Left ventricle myocardium inferior (tissue), 1 donor: Measurements from ENCODE around the gene RBM6. TPM values are rescaled to one million over a fixed set of nuclear protein-coding genes. Genes with fewer than 3 reads are reported as not detected.
"Not testable (repeated sequence)": the region's sequence is repeated elsewhere in the genome, so short reads cannot be mapped to it uniquely, and the experiment has no call there.

Source experiments
- DNase-seq: peaks from one replicate; pipeline ENCODE4 v3.0.0-alpha.2; 2020
- H3K27ac ChIP-seq: fragments of 200-600 bp; replicated peaks from 2 replicates; pipeline ENCODE4 v1.8.0; 2021
- H3K27me3 ChIP-seq: fragments of 200-600 bp; 2 replicates; pipeline ENCODE4 v1.8.0; 2021; ENCODE audit warnings: low read depth
- H3K36me3 ChIP-seq: fragments of 200-600 bp; 2 replicates; pipeline ENCODE4 v1.8.0; 2021
- H3K4me1 ChIP-seq: fragments of 200-600 bp; 2 replicates; pipeline ENCODE4 v1.8.0; 2021
- H3K4me3 ChIP-seq: fragments of 200-600 bp; 2 replicates; pipeline ENCODE4 v1.8.0; 2021; ENCODE audit warnings: mild to moderate bottlenecking, moderate library complexity
- H3K9me3 ChIP-seq: fragments of 200-600 bp; replicated peaks from 2 replicates; pipeline ENCODE4 v1.8.0; 2021
- CTCF ChIP-seq: fragments of 200-600 bp; IDR thresholded peaks from 2 replicates; pipeline ENCODE4 v1.8.0; 2021; ENCODE audit warnings: antibody characterized with exemption, mild to moderate bottlenecking, borderline replicate concordance
- intact Hi-C: fragments of 100-400 bp; cut with micrococcal nuclease; formaldehyde crosslinking; loops from one replicate; pipeline ENCODE4 v1.11.0; 2022
- total RNA-seq: library from RNA; stranded (reverse); fragmentation: NEBNext Ultra II Directional; extraction: Animal tissue kit (Norgen Biotek cat#: 25700); gene quantifications from one replicate; pipeline ENCODE4 v1.2.1, GENCODE V29; 2021
- donor health status: DM: no; HTN: yes; CAD: no; lungs with severe emphysema.

RBM6 gene
- total RNA-seq, 1 donor from 2014 or later, result 40.4 TPM

GRCh38 chr3:49930922-49931321 lies 9.0 kb upstream of the RBM6 start:
- no peaks in the 10 kb centered on the region for H3K36me3 ChIP-seq
- intact Hi-C loops, result no loop called here
- H3K9me3 ChIP-seq, result no peaks in the 10 kb centered on the region
- no peak overlapping the region for H3K4me3 ChIP-seq
- TF ChIP-seq CTCF, result no peak
- H3K4me1 ChIP-seq, result peaks cover 35% of the 10 kb centered on the region
- peak overlapping the region; percentile 91 for H3K27ac ChIP-seq
- DNase-seq, result no peak
- no peaks in the 10 kb centered on the region for H3K27me3 ChIP-seq

- H3K27ac ChIP-seq, DNase-seq, H3K36me3 ChIP-seq, H3K4me3 ChIP-seq, intact Hi-C loops, H3K27me3 ChIP-seq, H3K9me3 ChIP-seq: not testable (repeated sequence)
- peaks cover 35% of the 10 kb centered on the region for H3K4me1 ChIP-seq
Measured at GRCh38 chr3:49932281-49932680, 7.7 kb upstream of the RBM6 start.

- DNase-seq, result no peak
- Histone ChIP-seq H3K4me1 (peaks cover 24% of the 10 kb centered on the region), H3K9me3 (no peaks in the 10 kb centered on the region), H3K4me3 (no peak overlapping the region), H3K27ac (no peak overlapping the region), H3K36me3 (no peaks in the 10 kb centered on the region), H3K27me3 (no peaks in the 10 kb centered on the region)
- no peak for TF ChIP-seq CTCF
- intact Hi-C loops, result no loop called here
Measured at GRCh38 chr3:49937090-49937489, 2.9 kb upstream of the RBM6 start.

GRCh38 chr3:49940667-49941249 lies 808 bp downstream of the RBM6 start:
- DNase-seq, result no peak
- intact Hi-C loops, result no loop called here
- Histone ChIP-seq H3K36me3 (peaks cover 2% of the 10 kb centered on the region), H3K9me3 (no peaks in the 10 kb centered on the region), H3K4me3 (peak overlapping the region; percentile 90), H3K4me1 (peaks cover 33% of the 10 kb centered on the region), H3K27ac (peak overlapping the region; percentile 98), H3K27me3 (no peaks in the 10 kb centered on the region)
- TF ChIP-seq CTCF, result no peak

- H3K36me3 ChIP-seq, result peaks cover 11% of the 10 kb centered on the region
- H3K9me3 ChIP-seq, result no peaks in the 10 kb centered on the region
- H3K27ac ChIP-seq, result no peak overlapping the region
- no peak overlapping the region for H3K4me3 ChIP-seq
- TF ChIP-seq CTCF, result no peak
- no peaks in the 10 kb centered on the region for H3K27me3 ChIP-seq
- intact Hi-C loops, result no loop called here
- DNase-seq, result no peak
- peaks cover 33% of the 10 kb centered on the region for H3K4me1 ChIP-seq
Measured at GRCh38 chr3:49942651-49943050, 2.7 kb downstream of the RBM6 start.

GRCh38 chr3:49952924-49953323 lies 13.0 kb downstream of the RBM6 start:
- Histone ChIP-seq H3K27ac (no peak overlapping the region), H3K4me3 (no peak overlapping the region), H3K9me3 (no peaks in the 10 kb centered on the region), H3K4me1 (peaks cover 32% of the 10 kb centered on the region), H3K27me3 (no peaks in the 10 kb centered on the region), H3K36me3 (no peaks in the 10 kb centered on the region)
- intact Hi-C loops, result no loop called here
- TF ChIP-seq CTCF, result no peak
- no peak for DNase-seq
